Mononuclear cell (primary cell): ENCODE results near the gene WDR46. TPM values are rescaled to one million over a fixed set of nuclear protein-coding genes. Genes with fewer than 3 reads are reported as not detected.

ENCODE experiments used
- H3K27me3 ChIP-seq: 2 replicates; pipeline ENCODE4 v1.6.0; 2011; ENCODE audit warnings: low read length, control low read depth; ENCODE audit not compliant: insufficient read depth
- H3K4me1 ChIP-seq: 2 replicates; pipeline ENCODE4 v1.5.1; 2011; ENCODE audit warnings: mild to moderate bottlenecking, low read length, control low read depth; ENCODE audit not compliant: insufficient read depth
- H3K4me3 ChIP-seq: 2 replicates; pipeline ENCODE4 v1.5.1; 2011; ENCODE audit warnings: mild to moderate bottlenecking, low read length, moderate library complexity
- H3K9me3 ChIP-seq: 2 replicates; pipeline ENCODE4 v1.5.1; 2011; ENCODE audit warnings: low read depth, mild to moderate bottlenecking, control low read depth, low read length
- total RNA-seq: library from RNA; depleted of rRNA; stranded (reverse); fragments of >200 nt; gene quantifications from one replicate; pipeline ENCODE4 v1.2.3, GENCODE V29; 2012

Gene WDR46
- 19.4 TPM for total RNA-seq

- Histone ChIP-seq H3K4me1 (peaks cover 28% of the 10 kb centered on the region), H3K4me3 (peak within 1 kb of the TSS; percentile 77), H3K9me3 (no peaks in the 10 kb centered on the region), H3K27me3 (no peaks in the 10 kb centered on the region)
These were observed at the start of gene WDR46, which contains the start of gene PFDN6 for GRCh38 chr6:33288921-33289783. Gene WDR46, minus strand, starts transcription at chr6:33289239. Its CDS starts 69 bp downstream, at chr6:33289170. Gene PFDN6, plus strand, starts transcription at chr6:33289601. Its CDS starts 256 bp downstream, at chr6:33289857.

- Histone ChIP-seq H3K9me3 (no peaks in the 10 kb centered on the region), H3K27me3 (no peaks in the 10 kb centered on the region), H3K4me1 (no peaks in the 10 kb centered on the region), H3K4me3 (no peak overlapping the region)
These were observed 47.5 kb upstream of the WDR46 start for GRCh38 chr6:33336495-33336894.

GRCh38 chr6:33335916-33336315 lies 46.9 kb upstream of the WDR46 start:
- Histone ChIP-seq H3K9me3 (no peaks in the 10 kb centered on the region), H3K4me3 (no peak overlapping the region), H3K4me1 (no peaks in the 10 kb centered on the region), H3K27me3 (no peaks in the 10 kb centered on the region)

GRCh38 chr6:33333666-33334065 lies 44.6 kb upstream of the WDR46 start:
- H3K27me3 ChIP-seq, result no peaks in the 10 kb centered on the region
- no peak overlapping the region for H3K4me3 ChIP-seq
- H3K4me1 ChIP-seq, result peaks cover 6% of the 10 kb centered on the region
- H3K9me3 ChIP-seq, result no peaks in the 10 kb centered on the region

GRCh38 chr6:33330736-33331135 lies 41.7 kb upstream of the WDR46 start:
- peaks cover 6% of the 10 kb centered on the region for H3K4me1 ChIP-seq
- H3K9me3 ChIP-seq, result no peaks in the 10 kb centered on the region
- H3K27me3 ChIP-seq, result no peaks in the 10 kb centered on the region
- H3K4me3 ChIP-seq, result no peak overlapping the region

- H3K4me3 ChIP-seq, result no peak overlapping the region
- no peaks in the 10 kb centered on the region for H3K27me3 ChIP-seq
- H3K4me1 ChIP-seq, result peaks cover 15% of the 10 kb centered on the region
- no peaks in the 10 kb centered on the region for H3K9me3 ChIP-seq
These were observed 40.0 kb upstream of the WDR46 start for GRCh38 chr6:33329058-33329457.

- Histone ChIP-seq H3K4me1 (peaks cover 51% of the 10 kb centered on the region), H3K9me3 (no peaks in the 10 kb centered on the region), H3K27me3 (no peaks in the 10 kb centered on the region), H3K4me3 (peak overlapping the region; percentile 83)
These were observed 35.1 kb upstream of the WDR46 start for GRCh38 chr6:33324125-33324524.

GRCh38 chr6:33323623-33323948 lies 34.5 kb upstream of the WDR46 start:
- Histone ChIP-seq H3K4me3 (peak overlapping the region; percentile 83), H3K9me3 (no peaks in the 10 kb centered on the region), H3K27me3 (no peaks in the 10 kb centered on the region), H3K4me1 (peaks cover 56% of the 10 kb centered on the region)

GRCh38 chr6:33321227-33321626 lies 32.2 kb upstream of the WDR46 start:
- H3K4me3 ChIP-seq, result no peak overlapping the region
- no peaks in the 10 kb centered on the region for H3K27me3 ChIP-seq
- peaks cover 73% of the 10 kb centered on the region for H3K4me1 ChIP-seq
- no peaks in the 10 kb centered on the region for H3K9me3 ChIP-seq

- peaks cover 78% of the 10 kb centered on the region for H3K4me1 ChIP-seq
- H3K9me3 ChIP-seq, result no peaks in the 10 kb centered on the region
- no peaks in the 10 kb centered on the region for H3K27me3 ChIP-seq
- no peak overlapping the region for H3K4me3 ChIP-seq
These were observed 31.5 kb upstream of the WDR46 start for GRCh38 chr6:33320315-33321181.

- no peak overlapping the region for H3K4me3 ChIP-seq
- H3K9me3 ChIP-seq, result no peaks in the 10 kb centered on the region
- no peaks in the 10 kb centered on the region for H3K27me3 ChIP-seq
- H3K4me1 ChIP-seq, result peaks cover 84% of the 10 kb centered on the region
These were observed 30.9 kb upstream of the WDR46 start for GRCh38 chr6:33319939-33320314.

GRCh38 chr6:33318426-33319073 lies 29.5 kb upstream of the WDR46 start:
- H3K27me3 ChIP-seq, result no peaks in the 10 kb centered on the region
- H3K4me1 ChIP-seq, result peaks cover 77% of the 10 kb centered on the region
- H3K9me3 ChIP-seq, result no peaks in the 10 kb centered on the region
- H3K4me3 ChIP-seq, result peak overlapping the region; percentile 86

- peaks cover 73% of the 10 kb centered on the region for H3K4me1 ChIP-seq
- peak within 1 kb of the TSS; percentile 86 for H3K4me3 ChIP-seq
- no peaks in the 10 kb centered on the region for H3K9me3 ChIP-seq
- H3K27me3 ChIP-seq, result no peaks in the 10 kb centered on the region
These were observed 28.8 kb upstream of the WDR46 start, which contains the start of gene ZBTB22 for GRCh38 chr6:33317669-33318425. Gene ZBTB22, minus strand, starts transcription at chr6:33317744. Its CDS starts 828 bp downstream, at chr6:33316916.

GRCh38 chr6:33317419-33317668 lies 28.3 kb upstream of the WDR46 start:
- Histone ChIP-seq H3K4me1 (peaks cover 76% of the 10 kb centered on the region), H3K9me3 (no peaks in the 10 kb centered on the region), H3K27me3 (no peaks in the 10 kb centered on the region), H3K4me3 (no peak overlapping the region)
